Stimulated activated CD8-positive, alpha-beta memory T cell treated with anti-CD3 and anti-CD28 coated beads, Interleukin-15, amount 100 ng/mL, for 24 hours (primary cell): ENCODE measurements around the gene CDCP1.
"Not testable (repeated sequence)": the region's sequence is repeated elsewhere in the genome, so short reads cannot be mapped to it uniquely, and the experiment has no call there.

Source experiments
- DNase-seq: peaks from one replicate; pipeline ENCODE4 v3.0.0-alpha.2; 2020; ENCODE audit warnings: low read depth

CDCP1 gene

GRCh38 chr3:45084361-45084760 is 61.8 kb downstream of the CDCP1 start:
- no peak for DNase-seq

DNA sequence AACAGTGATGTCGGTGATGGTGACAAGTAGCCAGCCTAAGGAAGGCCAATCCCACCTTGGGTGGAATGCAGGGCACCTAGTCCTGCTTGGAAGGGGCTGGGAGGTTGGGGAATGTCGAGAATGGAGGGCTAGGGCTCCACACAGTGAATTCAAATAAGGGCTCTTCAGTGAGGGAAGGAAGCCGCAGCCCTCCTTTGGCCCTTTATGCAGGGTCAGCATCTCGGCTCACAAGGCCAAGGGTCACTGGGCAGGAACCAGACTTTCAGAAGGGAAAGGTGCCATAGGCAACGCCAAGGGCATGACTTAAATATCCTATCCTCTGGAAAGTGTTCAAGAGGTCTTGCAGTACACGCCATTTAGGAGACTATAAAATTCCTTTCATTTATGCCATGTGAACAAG is 63.2 kb downstream of the CDCP1 start:
- DNase-seq = no peak

DNA sequence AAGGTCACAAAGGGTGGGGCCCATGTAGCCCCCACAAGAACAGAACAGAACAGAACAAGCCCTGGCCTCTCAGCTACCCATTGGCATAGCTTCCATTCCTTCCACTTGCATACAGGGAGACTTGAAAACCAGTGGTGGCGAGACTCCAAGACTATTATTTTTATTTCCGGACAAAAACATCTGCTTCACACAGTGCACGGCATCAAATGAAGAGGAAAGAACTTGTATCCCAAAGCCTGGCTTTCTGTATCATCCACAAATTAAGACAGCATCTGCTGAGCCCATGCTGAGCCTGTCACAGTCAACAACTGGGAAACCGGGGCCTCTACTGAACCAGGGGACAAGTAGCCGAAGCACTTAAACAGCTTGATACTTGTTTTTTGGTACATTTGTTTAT is 64.0 kb downstream of the CDCP1 start:
- no peak for DNase-seq

GRCh38 chr3:45081506-45082141 is 64.6 kb downstream of the CDCP1 start:
- no peak for DNase-seq

DNA sequence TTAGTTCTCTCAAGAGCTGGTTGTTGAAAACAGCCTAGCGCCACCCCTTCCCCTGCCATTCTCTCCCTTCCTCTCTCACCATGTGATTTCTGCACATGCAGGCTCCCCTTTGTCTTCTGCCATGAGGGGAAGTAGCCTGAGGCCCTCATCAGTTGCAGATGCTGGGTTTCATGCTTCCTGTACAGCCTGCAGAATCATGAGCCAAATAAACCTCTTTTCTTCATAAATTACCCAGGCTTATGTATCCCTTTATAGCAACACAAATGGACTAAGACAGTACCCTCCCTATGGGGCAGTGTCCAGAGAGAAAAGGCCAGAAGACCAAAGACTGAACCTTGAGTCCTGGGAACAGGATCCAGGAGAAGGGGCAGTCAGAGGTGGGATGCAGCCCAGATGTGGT is 65.4 kb downstream of the CDCP1 start:
- DNase-seq = no peak

DNA sequence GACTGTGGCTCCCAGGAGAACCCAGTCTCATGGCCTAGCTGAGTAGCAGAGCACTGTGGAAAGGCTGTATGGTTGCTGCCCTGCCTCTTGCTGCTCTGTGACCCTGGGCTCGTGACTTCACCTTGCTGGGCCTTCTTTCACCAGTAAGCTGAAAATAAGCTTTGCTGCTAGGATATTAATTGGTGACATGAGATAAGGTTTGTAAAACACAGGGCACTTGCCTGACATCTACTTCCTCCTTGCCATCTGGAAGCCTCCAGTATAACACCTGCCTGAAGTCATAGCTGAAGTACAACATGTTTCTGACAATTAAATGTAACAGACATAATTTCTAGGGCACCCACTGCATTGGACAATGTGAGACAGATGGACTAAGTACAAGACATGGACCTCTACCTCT is 66.5 kb downstream of the CDCP1 start:
- no peak for DNase-seq

- no peak for DNase-seq
Observed at GRCh38 chr3:45078910-45079522, 67.2 kb downstream of the CDCP1 start.

DNA sequence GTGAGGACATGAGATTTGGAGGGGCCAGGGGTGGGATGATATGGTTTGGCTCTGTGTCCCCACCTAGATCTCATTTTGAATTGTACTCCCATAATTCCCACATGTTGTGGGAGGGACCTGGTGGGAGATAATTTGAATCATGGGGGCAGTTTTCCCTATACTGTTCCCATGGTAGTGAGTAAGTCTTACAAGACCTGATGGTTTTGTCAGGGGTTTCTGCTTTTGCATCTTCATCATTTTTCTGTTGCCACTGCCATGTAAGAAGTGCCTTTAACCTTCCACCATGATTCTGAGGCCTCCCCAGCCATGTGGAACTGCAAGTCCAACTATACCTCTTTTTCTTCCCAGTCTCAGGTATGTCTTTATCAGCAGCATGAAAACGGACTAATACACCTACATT is 67.9 kb downstream of the CDCP1 start:
- not testable (repeated sequence) for DNase-seq

GRCh38 chr3:45075821-45076625 is 70.2 kb downstream of the CDCP1 start:
- no peak for DNase-seq

GRCh38 chr3:45071075-45071474 is 75.1 kb downstream of the CDCP1 start:
- no peak for DNase-seq

- DNase-seq = no peak
Observed at GRCh38 chr3:45067941-45068340, 78.2 kb downstream of the CDCP1 start.

- no peak for DNase-seq
Observed at GRCh38 chr3:45067486-45067885, 78.7 kb downstream of the CDCP1 start.

- DNase-seq = no peak
Observed at GRCh38 chr3:45066109-45066801, 79.9 kb downstream of the CDCP1 start.

DNA sequence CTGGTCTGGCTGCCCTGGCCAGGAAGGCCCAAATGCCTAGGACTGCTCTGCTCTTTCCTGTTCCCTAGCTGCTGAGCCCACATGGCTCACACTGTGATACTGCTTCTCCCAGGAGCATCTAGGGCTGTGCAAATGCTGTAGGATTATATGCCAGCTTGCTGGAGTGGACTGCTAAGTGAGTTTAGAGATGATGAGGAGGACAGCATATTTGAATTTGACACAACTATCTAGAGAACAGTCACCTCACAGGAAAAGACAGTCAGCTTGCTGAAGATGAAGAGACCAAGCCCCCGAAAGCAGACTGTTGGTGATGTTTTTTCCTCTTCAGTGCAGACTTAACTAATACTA is 80.8 kb downstream of the CDCP1 start:
- DNase-seq = no peak

DNA sequence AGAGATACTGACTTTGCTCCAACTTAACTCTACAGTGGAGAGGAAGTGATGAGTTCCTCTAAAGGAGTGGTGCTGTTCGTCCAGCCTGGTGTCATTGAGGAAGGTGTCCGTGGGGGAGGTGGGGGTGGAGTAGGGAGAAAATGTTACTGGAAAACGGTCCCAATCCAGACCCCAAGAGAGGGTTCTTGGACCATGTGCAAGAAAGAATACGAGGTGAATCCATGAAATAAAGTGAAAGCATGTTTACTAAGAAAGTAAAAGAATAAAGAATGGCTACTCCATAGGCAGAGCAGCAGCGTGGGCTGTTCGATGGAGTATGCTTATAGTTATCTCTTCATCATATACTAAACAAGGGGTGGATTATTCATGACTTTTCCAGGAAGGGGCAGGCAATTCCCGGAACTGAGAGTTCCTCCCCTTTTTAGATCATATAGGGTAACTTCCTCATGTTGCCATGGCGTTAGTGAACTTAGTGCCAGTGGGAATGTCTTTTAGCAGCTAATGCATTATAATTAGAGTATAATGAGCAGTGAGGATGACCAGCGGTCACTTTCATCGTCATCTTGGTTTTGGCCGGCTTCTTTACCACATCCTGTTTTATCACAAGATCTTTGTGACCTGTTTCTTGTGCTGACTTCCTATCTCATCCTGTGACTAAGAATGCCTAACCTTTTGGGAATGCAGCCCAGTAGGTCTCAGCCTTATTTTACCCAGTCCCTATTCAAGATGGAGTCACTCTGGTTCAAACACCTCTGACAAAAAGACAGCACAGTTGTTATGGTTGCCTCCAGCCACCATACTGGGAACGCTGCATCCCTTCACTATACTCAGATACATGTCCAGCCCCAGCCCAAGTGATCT is 81.4 kb downstream of the CDCP1 start:
- no peak for DNase-seq

DNA sequence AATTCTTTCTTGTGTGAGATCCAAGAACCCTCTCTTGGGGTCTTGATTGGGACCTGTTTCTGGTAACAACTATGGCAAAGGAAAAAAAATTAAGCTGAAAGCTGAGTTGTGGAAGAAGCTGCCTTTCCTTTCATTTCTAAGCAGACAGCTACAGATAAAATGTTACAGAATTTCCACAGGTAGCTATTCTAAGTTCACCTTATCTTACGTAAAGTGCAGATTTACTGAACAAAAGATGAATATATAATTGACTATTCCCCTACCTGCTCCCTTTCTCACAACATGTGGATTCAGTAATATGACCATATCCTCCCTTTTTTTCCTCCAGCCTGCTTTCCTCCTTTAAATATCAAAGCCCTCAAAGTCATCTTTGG is 83.5 kb downstream of the CDCP1 start:
- DNase-seq = no peak

DNA sequence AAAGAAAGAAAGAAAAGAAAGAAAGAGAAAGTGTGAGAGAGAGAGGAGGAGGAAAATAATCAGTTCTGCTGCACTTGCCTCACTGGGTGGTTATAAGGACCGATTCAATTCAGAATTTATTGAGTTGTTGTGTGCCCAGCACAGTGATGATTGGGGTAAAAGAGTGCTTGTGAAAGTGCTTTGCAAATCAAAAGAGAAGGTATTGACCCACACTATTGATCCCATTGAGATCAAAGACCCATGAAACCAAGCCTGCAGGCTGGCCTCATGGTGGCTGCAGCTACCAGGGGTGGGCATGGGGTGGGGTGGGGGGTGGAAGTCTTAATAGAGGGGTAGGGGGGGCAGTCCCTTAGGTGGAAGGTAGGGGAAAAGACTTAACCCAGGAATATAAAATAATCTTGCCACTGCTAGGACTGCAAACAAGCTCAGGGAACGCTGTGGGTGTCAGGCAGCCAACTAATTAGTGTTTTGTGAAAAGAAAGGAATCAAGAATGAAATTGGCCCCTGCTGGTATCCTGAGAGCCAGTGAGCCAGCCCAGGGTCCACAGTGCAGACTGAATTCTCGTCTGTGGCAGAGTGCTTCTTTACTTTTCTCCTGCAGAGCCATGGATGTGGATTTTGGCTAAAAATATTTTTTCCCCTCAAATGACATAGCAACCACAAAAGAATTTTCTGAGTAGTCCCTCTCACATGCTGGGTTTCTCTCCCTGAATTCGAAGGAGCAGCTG is 85.8 kb downstream of the CDCP1 start:
- no peak for DNase-seq

DNA sequence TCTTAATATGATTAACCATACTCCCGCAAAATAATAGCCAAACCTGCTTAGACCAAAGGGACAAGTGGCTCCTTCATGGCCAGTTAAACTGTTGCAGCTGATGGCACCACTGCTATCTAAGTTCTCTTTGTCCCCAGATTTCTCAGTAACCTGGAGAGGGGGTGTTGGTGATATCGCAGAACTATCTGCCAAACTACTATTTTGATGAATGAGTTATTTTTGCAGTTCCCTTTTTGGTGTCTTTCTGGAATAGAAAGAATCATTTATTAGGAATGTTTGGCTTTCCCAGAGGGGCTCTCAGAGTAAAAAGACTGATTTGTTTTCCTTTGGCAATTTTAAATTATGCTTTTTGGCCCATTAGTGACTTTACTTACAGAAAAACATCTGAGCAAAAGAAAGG is 87.0 kb downstream of the CDCP1 start:
- no peak for DNase-seq

GRCh38 chr3:45057557-45057956 is 88.6 kb downstream of the CDCP1 start:
- no peak for DNase-seq

DNA sequence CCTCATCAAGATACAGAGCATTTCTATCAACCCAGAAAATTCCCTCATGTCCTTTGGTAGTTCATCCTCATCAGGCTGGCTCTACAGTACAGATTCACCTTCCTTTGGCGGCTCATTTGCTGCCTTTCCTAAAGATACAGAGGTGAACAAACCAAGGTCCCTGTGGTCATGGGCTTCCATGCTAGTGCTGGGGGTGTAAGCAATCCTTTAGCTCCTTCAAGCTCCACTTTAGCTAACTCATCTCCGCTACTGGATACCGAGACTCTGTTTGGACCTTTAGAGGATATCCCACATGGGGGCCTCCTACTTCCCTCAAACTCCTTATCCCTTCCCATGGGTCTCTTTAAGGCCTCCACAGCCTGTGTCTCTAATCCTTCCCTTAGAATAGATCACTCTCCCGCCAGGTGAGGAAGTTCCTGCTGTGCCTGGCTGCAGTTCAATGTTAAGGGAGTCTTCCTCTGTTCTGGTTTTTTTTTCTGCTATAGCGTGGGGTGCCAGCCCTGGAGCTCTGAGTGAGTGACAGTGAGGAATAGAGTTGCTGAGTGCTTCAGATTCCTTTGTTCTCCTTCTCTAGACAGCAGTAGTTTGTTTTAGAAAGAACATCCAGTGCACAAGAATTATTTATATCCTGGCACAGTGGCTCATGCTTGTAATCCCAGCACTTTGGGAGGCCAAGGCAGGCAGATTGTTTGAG is 89.4 kb downstream of the CDCP1 start:
- DNase-seq = no peak
